B cell (primary cell): ENCODE results near the gene AIG1. TPM values are rescaled to one million over a fixed set of nuclear protein-coding genes. Genes with fewer than 3 reads are reported as not detected.

Experiments
- ATAC-seq: fragments of 200-7000 bp; cut with Tn5 transposase; one replicate; pipeline ENCODE4 v1.10.0; 2021; ENCODE audit warnings: low read depth, mild to moderate bottlenecking, moderate number of reproducible peaks, moderate library complexity
- CTCF ChIA-PET: fragments of 350-600 bp; sonication (Branson Sonifier 250); formaldehyde crosslinking; loops from one replicate; lab custom pipeline; 2021; ENCODE audit warnings: antibody characterized with exemption, inconsistent platforms; lab: Charles Lee
- POLR2A ChIA-PET: fragments of 350-600 bp; sonication (Branson Sonifier 250); formaldehyde crosslinking; loops from one replicate; lab custom pipeline; 2021; ENCODE audit warnings: antibody characterized with exemption; lab: Charles Lee
- DNase-seq: peaks from one replicate; pipeline ENCODE4 v3.0.0; 2013
- H2AFZ ChIP-seq: 2 replicates; pipeline ENCODE4 v1.6.1; 2012; ENCODE audit warnings: mild to moderate bottlenecking, low read depth, low read length; ENCODE audit not compliant: insufficient read depth, poor library complexity, severe bottlenecking
- H3K27ac ChIP-seq, 2 donors: 1 replicate in 1 of 2; 2 replicates in 1 of 2; pipeline ENCODE4 v1.5.1; 2012 to 2013; ENCODE audit warnings: low read length in 2 of 2, mild to moderate bottlenecking in 2 of 2, moderate library complexity in 1 of 2
- H3K27me3 ChIP-seq, 4 experiments: fragments of 200-600 bp in 1 of 4; sonication (generic) in 1 of 4; replicated peaks in 1 of 4; 1 replicate in 2 of 4; 2 replicates in 2 of 4; pipeline versions ENCODE4 v1.6.1 to v1.7.0; 2013 to 2016; ENCODE audit warnings: low read length in 3 of 4, mild to moderate bottlenecking in 2 of 4, mixed read lengths in 1 of 4, moderate library complexity in 1 of 4; ENCODE audit not compliant: insufficient read depth in 4 of 4, control insufficient read depth in 3 of 4; ENCODE audit errors: control extremely low read depth in 1 of 4
- H3K36me3 ChIP-seq, 2 experiments: replicated peaks in 1 of 2; 1 replicate in 1 of 2; 2 replicates in 1 of 2; pipeline versions ENCODE4 v1.6.1 to v1.7.1; 2013; ENCODE audit warnings: low read length in 1 of 2; ENCODE audit not compliant: insufficient read depth in 2 of 2, control insufficient read depth in 1 of 2; ENCODE audit errors: control extremely low read depth in 1 of 2, extremely low read depth in 1 of 2
- H3K4me1 ChIP-seq, 2 donors: fragments of 200-600 bp in 1 of 2; sonication (generic) in 1 of 2; 1 replicate in 1 of 2; 2 replicates in 1 of 2; pipeline versions ENCODE4 v1.5.1 to v1.6.1; 2013 to 2017; ENCODE audit warnings: low read length in 2 of 2; ENCODE audit not compliant: control insufficient read depth in 2 of 2, insufficient read depth in 2 of 2
- H3K4me2 ChIP-seq: replicated peaks from 2 replicates; pipeline ENCODE3; 2012; ENCODE audit warnings: mild to moderate bottlenecking, low read depth, low read length; ENCODE audit not compliant: poor library complexity, severe bottlenecking
- H3K4me3 ChIP-seq, 5 experiments: fragments of 200-600 bp in 1 of 5; sonication (generic) in 1 of 5; 1 replicate in 3 of 5; 2 replicates in 2 of 5; pipeline versions ENCODE4 v1.5.1 to v1.7.0; 2011 to 2016; ENCODE audit warnings: low read length in 4 of 5, mild to moderate bottlenecking in 4 of 5, low read depth in 2 of 5, control low read depth in 1 of 5, moderate library complexity in 1 of 5; ENCODE audit not compliant: insufficient read depth in 1 of 5; ENCODE audit errors: control extremely low read depth in 1 of 5, extremely low read depth in 1 of 5
- H3K79me2 ChIP-seq: fragments of 200-600 bp; sonication (generic); one replicate; pipeline ENCODE4 v1.6.0; 2016; ENCODE audit warnings: low read length; ENCODE audit not compliant: control insufficient read depth, insufficient read depth
- H3K9ac ChIP-seq: fragments of 200-600 bp; sonication (generic); 2 replicates; pipeline ENCODE4 v1.6.1; 2017; ENCODE audit warnings: mild to moderate bottlenecking, low read length, moderate library complexity
- H3K9me3 ChIP-seq, 3 donors: one replicate each; pipeline versions ENCODE4 v1.6.1 to v1.7.1; 2013; ENCODE audit warnings: low read length in 2 of 3; ENCODE audit not compliant: control insufficient read depth in 2 of 3, insufficient read depth in 1 of 3; ENCODE audit errors: control extremely low read depth in 1 of 3
- H4K20me1 ChIP-seq: 2 replicates; pipeline ENCODE4 v1.6.0; 2012; ENCODE audit warnings: mild to moderate bottlenecking, low read length; ENCODE audit not compliant: insufficient read depth, control insufficient read depth, poor library complexity, severe bottlenecking
- H3K27ac Mint-ChIP-seq: one replicate; pipeline ENCODE4 v1.8.0; 2021; ENCODE audit warnings: mixed read lengths
- H3K27me3 Mint-ChIP-seq: one replicate; pipeline ENCODE4 v1.8.0; 2021; ENCODE audit warnings: mixed read lengths
- H3K4me1 Mint-ChIP-seq: one replicate; pipeline ENCODE4 v1.8.0; 2021; ENCODE audit warnings: mixed read lengths
- H3K4me3 Mint-ChIP-seq: one replicate; pipeline ENCODE4 v1.8.0; 2021; ENCODE audit warnings: mixed read lengths
- H3K9me3 Mint-ChIP-seq: one replicate; pipeline ENCODE4 v1.8.0; 2022; ENCODE audit warnings: mixed read lengths; ENCODE audit not compliant: insufficient read depth
- EZH2 ChIP-seq: IDR thresholded peaks from 2 replicates; pipeline ENCODE4 v1.6.1; 2012; ENCODE audit warnings: borderline replicate concordance, low read depth, mild to moderate bottlenecking, moderate library complexity, low read length; ENCODE audit not compliant: insufficient read depth, poor library complexity, severe bottlenecking
- WGBS: methylation state at CpG from one replicate; pipeline ENCODE4 v1.1.5; 2013; ENCODE audit warnings: missing lambda C conversion rate; ENCODE audit not compliant: insufficient coverage; 5-methylcytosine and 5-hydroxymethylcytosine counted together
- intact Hi-C: fragments of 100-400 bp; cut with micrococcal nuclease; formaldehyde crosslinking; loops from one replicate; pipeline ENCODE4 v1.10.0; 2022
- polyA plus RNA-seq: library from polyadenylated mRNA; depleted of rRNA; stranded (reverse); fragments of >200 nt; gene quantifications from 2 replicates; pipeline ENCODE4 v1.2.3, GENCODE V29; 2012
- total RNA-seq, 2 donors: library from RNA; stranded (reverse); fragments of 120-200 nt in 1 of 2; gene quantifications; 1 replicate in 1 of 2; 2 replicates in 1 of 2; pipeline versions ENCODE4 v1.2.3 to v1.2.4, GENCODE V29; 2013 to 2022
- TF ChIP-seq, protein P1 (sequence below): fragments of 200-600 bp; IDR thresholded peaks from one replicate; pipeline ENCODE4 v1.8.0; 2022; ENCODE audit warnings: antibody characterized with exemption, mild to moderate bottlenecking

Gene AIG1
- total and polyA plus RNA-seq, 2 donors (not counting 1 experiment from before 2014, with no cell fraction given), result 7.0 to 9.0 TPM

DNA sequence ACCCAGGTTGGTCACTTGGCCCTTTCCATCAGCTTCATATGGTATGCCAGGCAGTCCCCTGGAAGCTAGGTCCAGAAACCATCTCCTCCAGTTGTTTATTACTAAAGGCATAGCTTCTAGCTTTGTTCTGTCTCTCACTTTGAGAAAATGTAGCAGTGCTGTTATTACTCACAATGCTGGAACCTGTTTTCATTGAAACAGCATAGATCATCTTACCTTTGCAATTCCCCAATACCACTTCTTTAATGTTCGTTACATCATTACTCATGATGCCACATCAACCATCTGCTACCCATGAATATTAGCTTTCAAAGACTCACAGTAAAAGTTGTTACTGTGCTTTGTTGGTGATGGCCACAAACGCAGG lies 301.5 kb downstream of the AIG1 start:
- intact Hi-C loops, result no loop called here
- Histone ChIP-seq H3K4me1 (no peaks in the 10 kb centered on the region), H3K9ac (no peak overlapping the region), H3K27me3 (peaks cover 0 to 4% (median 0%) of the 10 kb centered on the region in 4 experiments), H2AFZ (no peak overlapping the region), H4K20me1 (no peaks in the 10 kb centered on the region), H3K9me3 (no peaks in the 10 kb centered on the region), H3K36me3 (no peaks in the 10 kb centered on the region), H3K27ac (no peak overlapping the region), H3K4me2 (no peak overlapping the region), H3K4me3 (no peak overlapping the region), H3K79me2 (no peaks in the 10 kb centered on the region)
- TF ChIP-seq EZH2, result no peak
- TF ChIP-seq, protein P1, sequence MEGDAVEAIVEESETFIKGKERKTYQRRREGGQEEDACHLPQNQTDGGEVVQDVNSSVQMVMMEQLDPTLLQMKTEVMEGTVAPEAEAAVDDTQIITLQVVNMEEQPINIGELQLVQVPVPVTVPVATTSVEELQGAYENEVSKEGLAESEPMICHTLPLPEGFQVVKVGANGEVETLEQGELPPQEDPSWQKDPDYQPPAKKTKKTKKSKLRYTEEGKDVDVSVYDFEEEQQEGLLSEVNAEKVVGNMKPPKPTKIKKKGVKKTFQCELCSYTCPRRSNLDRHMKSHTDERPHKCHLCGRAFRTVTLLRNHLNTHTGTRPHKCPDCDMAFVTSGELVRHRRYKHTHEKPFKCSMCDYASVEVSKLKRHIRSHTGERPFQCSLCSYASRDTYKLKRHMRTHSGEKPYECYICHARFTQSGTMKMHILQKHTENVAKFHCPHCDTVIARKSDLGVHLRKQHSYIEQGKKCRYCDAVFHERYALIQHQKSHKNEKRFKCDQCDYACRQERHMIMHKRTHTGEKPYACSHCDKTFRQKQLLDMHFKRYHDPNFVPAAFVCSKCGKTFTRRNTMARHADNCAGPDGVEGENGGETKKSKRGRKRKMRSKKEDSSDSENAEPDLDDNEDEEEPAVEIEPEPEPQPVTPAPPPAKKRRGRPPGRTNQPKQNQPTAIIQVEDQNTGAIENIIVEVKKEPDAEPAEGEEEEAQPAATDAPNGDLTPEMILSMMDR, result no peak
- Mint-ChIP-seq H3K4me1 (no peaks in the 10 kb centered on the region), H3K9me3 (no peaks in the 10 kb centered on the region), H3K27ac (no peak overlapping the region), H3K4me3 (no peak overlapping the region), H3K27me3 (peaks cover 3% of the 10 kb centered on the region)
- ATAC-seq (no peak), DNase-seq (no peak)
- CTCF ChIA-PET, result no interaction called here
- no CpG with 5 or more reads among the region's 2 CpGs for WGBS
- POLR2A ChIA-PET, result no interaction called here

DNA sequence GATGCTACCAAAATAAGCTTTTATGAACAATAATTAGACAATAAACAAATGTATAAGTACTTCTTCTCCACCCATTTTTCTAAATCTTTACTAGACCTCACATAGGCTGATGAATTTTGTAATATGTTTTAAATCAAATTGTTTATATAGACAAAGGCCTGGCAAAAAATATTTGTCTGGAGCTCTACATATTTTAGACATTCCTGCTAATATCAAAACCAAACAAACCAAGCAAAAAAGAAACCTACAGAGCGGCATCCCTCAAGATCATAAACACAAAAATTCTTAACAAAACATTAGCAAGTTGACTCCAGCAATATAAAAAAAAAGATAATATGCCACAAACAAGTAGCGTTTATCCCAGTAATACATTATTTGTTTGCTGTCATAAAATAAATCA lies 302.6 kb downstream of the AIG1 start:
- CTCF ChIA-PET, result no interaction called here
- Histone ChIP-seq H4K20me1 (no peaks in the 10 kb centered on the region), H3K4me1 (no peaks in the 10 kb centered on the region), H2AFZ (no peak overlapping the region), H3K4me2 (no peak overlapping the region), H3K27me3 (no peaks in the 10 kb centered on the region), H3K4me3 (no peak overlapping the region), H3K9me3 (no peaks in the 10 kb centered on the region), H3K27ac (no peak overlapping the region), H3K9ac (no peak overlapping the region), H3K79me2 (no peaks in the 10 kb centered on the region), H3K36me3 (no peaks in the 10 kb centered on the region)
- WGBS, result 100% methylated on average over 1 of the region's 2 CpGs
- peaks cover 3% of the 10 kb centered on the region for H3K27me3 Mint-ChIP-seq
- H3K9me3 Mint-ChIP-seq, result no peaks in the 10 kb centered on the region
- DNase-seq (no peak), ATAC-seq (no peak)
- H3K4me1 Mint-ChIP-seq, result no peaks in the 10 kb centered on the region
- H3K27ac Mint-ChIP-seq, result no peak overlapping the region
- POLR2A ChIA-PET, result no interaction called here
- TF ChIP-seq, protein P1, result no peak
- no peak for TF ChIP-seq EZH2
- H3K4me3 Mint-ChIP-seq, result no peak overlapping the region
- intact Hi-C loops, result no loop called here
